ENCODE results near the gene TAS1R1.

DNA sequence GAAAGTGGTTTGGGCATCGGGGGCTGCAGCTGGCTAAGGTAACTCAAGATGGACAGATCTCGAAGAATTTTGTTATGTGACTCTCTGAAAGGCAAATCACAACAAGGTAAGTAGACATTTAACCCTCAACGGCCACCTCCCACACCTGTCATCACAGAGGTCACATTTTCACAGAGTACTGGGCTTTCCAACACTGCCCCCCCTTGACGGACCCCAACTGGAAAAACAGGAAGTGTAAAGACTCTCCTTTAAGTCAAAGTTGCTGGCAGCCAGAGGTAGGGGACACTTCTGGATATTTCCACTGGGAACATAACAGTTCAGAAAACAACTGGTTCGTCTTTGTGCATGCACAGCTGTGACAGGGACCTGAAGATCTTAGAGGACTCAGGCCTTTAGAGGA is 23.1 kb upstream of the TAS1R1 start:
- TF ChIP-seq, protein P1, sequence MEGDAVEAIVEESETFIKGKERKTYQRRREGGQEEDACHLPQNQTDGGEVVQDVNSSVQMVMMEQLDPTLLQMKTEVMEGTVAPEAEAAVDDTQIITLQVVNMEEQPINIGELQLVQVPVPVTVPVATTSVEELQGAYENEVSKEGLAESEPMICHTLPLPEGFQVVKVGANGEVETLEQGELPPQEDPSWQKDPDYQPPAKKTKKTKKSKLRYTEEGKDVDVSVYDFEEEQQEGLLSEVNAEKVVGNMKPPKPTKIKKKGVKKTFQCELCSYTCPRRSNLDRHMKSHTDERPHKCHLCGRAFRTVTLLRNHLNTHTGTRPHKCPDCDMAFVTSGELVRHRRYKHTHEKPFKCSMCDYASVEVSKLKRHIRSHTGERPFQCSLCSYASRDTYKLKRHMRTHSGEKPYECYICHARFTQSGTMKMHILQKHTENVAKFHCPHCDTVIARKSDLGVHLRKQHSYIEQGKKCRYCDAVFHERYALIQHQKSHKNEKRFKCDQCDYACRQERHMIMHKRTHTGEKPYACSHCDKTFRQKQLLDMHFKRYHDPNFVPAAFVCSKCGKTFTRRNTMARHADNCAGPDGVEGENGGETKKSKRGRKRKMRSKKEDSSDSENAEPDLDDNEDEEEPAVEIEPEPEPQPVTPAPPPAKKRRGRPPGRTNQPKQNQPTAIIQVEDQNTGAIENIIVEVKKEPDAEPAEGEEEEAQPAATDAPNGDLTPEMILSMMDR (IDR thresholded peaks at IDR 0.05) = no peak
- no peak for TF ChIP-seq POLR2A (IDR thresholded peaks at IDR 0.05)
